Measurements from ENCODE around the gene PITX3. TPM values are rescaled to one million over a fixed set of nuclear protein-coding genes. Genes with fewer than 3 reads are reported as not detected.
"Not testable (repeated sequence)": the region's sequence is repeated elsewhere in the genome, so short reads cannot be mapped to it uniquely, and the experiment has no call there.

PITX3 gene
- polyA plus RNA-seq, 1 experiment, result not detected

DNA sequence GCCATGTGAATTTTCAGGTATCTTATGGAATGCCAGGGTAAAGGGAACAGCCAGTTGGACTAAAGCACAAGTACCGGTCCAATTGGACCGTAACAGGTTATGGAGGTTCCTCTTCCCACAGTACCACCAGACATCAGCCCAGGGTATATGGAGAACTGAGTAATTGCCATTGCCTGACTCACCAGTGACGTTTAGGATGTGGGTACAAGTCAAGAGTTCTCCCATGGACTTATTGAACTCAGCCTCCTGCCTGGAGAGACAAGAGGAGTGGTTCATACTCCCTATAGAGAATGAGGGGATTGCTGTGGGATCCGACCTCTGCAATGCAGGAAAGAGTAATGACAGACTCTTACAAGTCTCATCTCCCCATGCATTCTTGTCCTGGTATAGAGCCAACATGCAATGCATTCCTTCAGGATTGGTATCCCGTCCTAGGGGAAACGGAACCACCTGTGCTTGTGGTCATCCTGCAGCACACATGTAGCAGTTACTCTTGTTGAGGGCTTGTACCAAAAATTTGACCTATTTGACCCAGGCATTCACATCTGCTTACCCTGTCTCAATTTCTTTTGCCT is 45.9 kb downstream of the PITX3 start:
- Histone ChIP-seq H3K9me3 (ENCODE audit: control insufficient read depth, insufficient read depth, low read length) (peaks cover 14% of the 10 kb centered on the region), H3K27ac (ENCODE audit: low read depth, low read length) (no peak overlapping the region), H3K27me3 (ENCODE audit: control insufficient read depth, insufficient read depth, low read length) (peaks cover 5% of the 10 kb centered on the region), H3K4me3 (ENCODE audit: low read depth, low read length) (no peak overlapping the region)
- POLR2A ChIA-PET, result no interaction called here
- no peak for DNase-seq (ENCODE audit: low read depth, low spot score)
- TF ChIP-seq, protein P1, sequence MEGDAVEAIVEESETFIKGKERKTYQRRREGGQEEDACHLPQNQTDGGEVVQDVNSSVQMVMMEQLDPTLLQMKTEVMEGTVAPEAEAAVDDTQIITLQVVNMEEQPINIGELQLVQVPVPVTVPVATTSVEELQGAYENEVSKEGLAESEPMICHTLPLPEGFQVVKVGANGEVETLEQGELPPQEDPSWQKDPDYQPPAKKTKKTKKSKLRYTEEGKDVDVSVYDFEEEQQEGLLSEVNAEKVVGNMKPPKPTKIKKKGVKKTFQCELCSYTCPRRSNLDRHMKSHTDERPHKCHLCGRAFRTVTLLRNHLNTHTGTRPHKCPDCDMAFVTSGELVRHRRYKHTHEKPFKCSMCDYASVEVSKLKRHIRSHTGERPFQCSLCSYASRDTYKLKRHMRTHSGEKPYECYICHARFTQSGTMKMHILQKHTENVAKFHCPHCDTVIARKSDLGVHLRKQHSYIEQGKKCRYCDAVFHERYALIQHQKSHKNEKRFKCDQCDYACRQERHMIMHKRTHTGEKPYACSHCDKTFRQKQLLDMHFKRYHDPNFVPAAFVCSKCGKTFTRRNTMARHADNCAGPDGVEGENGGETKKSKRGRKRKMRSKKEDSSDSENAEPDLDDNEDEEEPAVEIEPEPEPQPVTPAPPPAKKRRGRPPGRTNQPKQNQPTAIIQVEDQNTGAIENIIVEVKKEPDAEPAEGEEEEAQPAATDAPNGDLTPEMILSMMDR (IDR thresholded peaks at IDR 0.05; ENCODE audit: low read depth, low read length), result no peak
- CTCF ChIA-PET, result no interaction called here

DNA sequence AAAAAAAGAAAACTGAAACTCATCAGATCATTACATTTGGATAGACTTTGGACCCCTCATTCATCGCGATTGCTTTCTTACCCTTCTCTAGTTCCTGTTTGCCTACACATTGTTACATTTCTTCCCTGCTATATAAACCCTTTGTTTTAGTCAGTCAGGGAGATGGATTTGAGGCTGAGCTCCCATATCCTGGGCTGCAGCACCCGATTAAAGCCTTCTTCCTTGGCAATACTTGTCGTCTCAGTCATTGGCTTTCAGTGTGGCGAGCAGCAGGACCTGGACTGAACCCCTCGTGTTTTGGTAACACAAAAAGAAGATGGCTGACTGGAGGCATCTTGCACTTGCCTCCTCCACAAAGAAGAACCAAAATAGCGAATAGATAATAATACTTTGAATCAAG is 49.4 kb downstream of the PITX3 start:
- Histone ChIP-seq H3K27ac (ENCODE audit: low read depth, low read length) (no peak overlapping the region), H3K9me3 (ENCODE audit: control insufficient read depth, insufficient read depth, low read length) (peaks cover 17% of the 10 kb centered on the region), H3K27me3 (ENCODE audit: control insufficient read depth, insufficient read depth, low read length) (peaks cover 13% of the 10 kb centered on the region), H3K4me3 (ENCODE audit: low read depth, low read length) (no peak overlapping the region)
- POLR2A ChIA-PET, result no interaction called here
- TF ChIP-seq, protein P1 (IDR thresholded peaks at IDR 0.05; ENCODE audit: low read depth, low read length), result no peak
- no peak for DNase-seq (ENCODE audit: low read depth, low spot score)
- CTCF ChIA-PET, result interaction anchor here (2.3 kb wide), 1 partner anchor 22 kb away, joined by 6 read pairs; no protein-coding TSS in a partner anchor

- POLR2A ChIA-PET; DNase-seq (ENCODE audit: low read depth, low spot score); H3K4me3 ChIP-seq (ENCODE audit: low read depth, low read length); H3K27ac ChIP-seq (ENCODE audit: low read depth, low read length): not testable (repeated sequence)
- CTCF ChIA-PET, result interaction anchor here (1.3 kb wide), 1 partner anchor 41 kb away, joined by 3 read pairs; no protein-coding TSS in a partner anchor
- Histone ChIP-seq H3K9me3 (ENCODE audit: control insufficient read depth, insufficient read depth, low read length) (peaks cover 29% of the 10 kb centered on the region), H3K27me3 (ENCODE audit: control insufficient read depth, insufficient read depth, low read length) (peaks cover 13% of the 10 kb centered on the region)
Measured at GRCh38 chr10:102188941-102189898, 52.1 kb downstream of the PITX3 start.

DNA sequence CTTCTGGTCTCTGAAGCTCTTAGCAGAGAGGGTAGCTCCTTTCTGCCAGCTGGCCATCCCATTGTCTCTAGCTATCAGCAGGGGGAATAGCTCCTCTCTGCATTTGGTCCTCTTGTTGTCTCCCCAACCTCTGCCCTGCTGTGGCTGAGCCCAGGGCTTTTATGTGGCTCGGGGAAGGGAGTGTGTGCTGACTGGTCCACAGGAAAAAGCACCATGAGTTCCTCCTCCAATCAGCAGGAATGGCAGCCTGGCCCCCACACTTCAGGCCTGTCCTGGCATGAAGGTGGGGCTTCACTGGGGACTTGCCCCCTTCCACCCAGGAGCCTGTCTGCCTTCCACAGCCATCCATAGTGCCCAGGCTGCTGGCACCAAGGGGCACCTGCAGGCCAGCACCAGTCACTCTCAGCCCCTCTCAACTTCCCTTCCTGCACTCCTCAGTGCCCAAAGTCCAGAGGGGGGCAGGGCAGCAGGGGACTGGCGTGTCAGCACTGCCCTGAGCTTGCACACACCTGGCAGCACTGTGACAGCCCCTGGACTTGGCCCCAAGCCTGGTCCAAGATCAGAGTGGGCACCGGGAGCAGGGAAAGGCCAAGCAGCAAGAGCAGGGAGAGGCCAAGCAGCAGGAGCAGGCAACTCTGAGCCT is 52.9 kb downstream of the PITX3 start:
- no peak for DNase-seq (ENCODE audit: low read depth, low spot score)
- Histone ChIP-seq H3K27me3 (ENCODE audit: control insufficient read depth, insufficient read depth, low read length) (peaks cover 10% of the 10 kb centered on the region), H3K27ac (ENCODE audit: low read depth, low read length) (no peak overlapping the region), H3K9me3 (ENCODE audit: control insufficient read depth, insufficient read depth, low read length) (peaks cover 29% of the 10 kb centered on the region), H3K4me3 (ENCODE audit: low read depth, low read length) (no peak overlapping the region)
- ChIA-PET CTCF (interaction anchor here (1.2 to 1.3 kb wide), 2 partner anchors 41 to 164 kb away, joined by 3 to 6 read pairs; no protein-coding TSS in a partner anchor), POLR2A (no interaction called here)
- TF ChIP-seq, protein P1 (IDR thresholded peaks at IDR 0.05; ENCODE audit: low read depth, low read length), result no peak

DNA sequence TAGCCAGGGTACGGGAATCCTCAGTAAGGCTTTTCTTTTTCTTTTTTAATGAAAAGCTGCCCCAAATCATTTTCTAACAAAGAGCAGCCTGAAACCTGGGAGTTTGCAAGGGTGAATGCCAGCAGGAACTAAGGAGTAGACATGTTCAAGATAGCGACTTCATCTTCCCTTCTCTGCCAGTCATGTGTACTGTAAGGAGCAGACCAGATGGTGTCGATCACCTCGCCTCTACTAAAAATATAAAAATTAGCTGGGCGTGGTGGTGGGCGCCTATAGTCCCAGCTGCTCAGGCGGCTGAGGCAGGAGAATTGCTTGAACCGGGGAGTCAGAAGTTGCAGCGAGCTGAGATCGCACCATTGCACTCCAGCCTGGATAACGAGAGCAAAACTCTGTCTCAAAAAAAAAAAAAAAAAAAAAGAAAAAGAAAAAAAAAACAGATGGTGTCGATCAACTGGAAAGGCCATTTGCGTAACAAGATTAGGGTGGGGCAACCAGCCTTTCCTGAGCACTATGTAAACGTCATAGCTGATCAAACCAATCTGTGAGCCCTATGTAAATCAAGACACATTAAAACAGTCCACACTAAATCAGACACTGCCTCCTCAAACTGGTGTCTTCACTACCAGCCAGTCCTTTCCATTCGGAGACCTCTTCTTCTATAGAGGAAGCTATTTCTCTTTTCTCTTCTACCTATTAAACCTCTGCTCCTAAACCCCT is 55.3 kb downstream of the PITX3 start:
- ChIA-PET CTCF (interaction anchor here (0.7 to 2.7 kb wide), 2 partner anchors 17 to 35 kb away, joined by 8 to 10 read pairs; no protein-coding TSS in a partner anchor), POLR2A (no interaction called here)
- no peak overlapping the region for H3K4me3 ChIP-seq (ENCODE audit: low read depth, low read length)
- peaks cover 16% of the 10 kb centered on the region for H3K9me3 ChIP-seq (ENCODE audit: control insufficient read depth, insufficient read depth, low read length)
- TF ChIP-seq, protein P1 (IDR thresholded peaks at IDR 0.05; ENCODE audit: low read depth, low read length), result no peak
- H3K27me3 ChIP-seq (ENCODE audit: control insufficient read depth, insufficient read depth, low read length), result peaks cover 11% of the 10 kb centered on the region
- no peak overlapping the region for H3K27ac ChIP-seq (ENCODE audit: low read depth, low read length)
- no peak for DNase-seq (ENCODE audit: low read depth, low spot score)

All from AG04450 (cell line).